HG03378 (cell line): Measurements from ENCODE around the gene EEFSEC.

Source experiments
- ATAC-seq: cut with Tn5 transposase; IDR thresholded peaks from one replicate; pipeline ENCODE4 v1.9.1; 2021; ENCODE audit warnings: mild to moderate bottlenecking, moderate library complexity; ENCODE audit not compliant: unreplicated experiment

EEFSEC gene

GRCh38 chr3:128359846-128360642 lies 206.8 kb downstream of the EEFSEC start:
- no peak for ATAC-seq

- ATAC-seq: no peak
Measured at GRCh38 chr3:128360705-128361271, 207.5 kb downstream of the EEFSEC start.

DNA sequence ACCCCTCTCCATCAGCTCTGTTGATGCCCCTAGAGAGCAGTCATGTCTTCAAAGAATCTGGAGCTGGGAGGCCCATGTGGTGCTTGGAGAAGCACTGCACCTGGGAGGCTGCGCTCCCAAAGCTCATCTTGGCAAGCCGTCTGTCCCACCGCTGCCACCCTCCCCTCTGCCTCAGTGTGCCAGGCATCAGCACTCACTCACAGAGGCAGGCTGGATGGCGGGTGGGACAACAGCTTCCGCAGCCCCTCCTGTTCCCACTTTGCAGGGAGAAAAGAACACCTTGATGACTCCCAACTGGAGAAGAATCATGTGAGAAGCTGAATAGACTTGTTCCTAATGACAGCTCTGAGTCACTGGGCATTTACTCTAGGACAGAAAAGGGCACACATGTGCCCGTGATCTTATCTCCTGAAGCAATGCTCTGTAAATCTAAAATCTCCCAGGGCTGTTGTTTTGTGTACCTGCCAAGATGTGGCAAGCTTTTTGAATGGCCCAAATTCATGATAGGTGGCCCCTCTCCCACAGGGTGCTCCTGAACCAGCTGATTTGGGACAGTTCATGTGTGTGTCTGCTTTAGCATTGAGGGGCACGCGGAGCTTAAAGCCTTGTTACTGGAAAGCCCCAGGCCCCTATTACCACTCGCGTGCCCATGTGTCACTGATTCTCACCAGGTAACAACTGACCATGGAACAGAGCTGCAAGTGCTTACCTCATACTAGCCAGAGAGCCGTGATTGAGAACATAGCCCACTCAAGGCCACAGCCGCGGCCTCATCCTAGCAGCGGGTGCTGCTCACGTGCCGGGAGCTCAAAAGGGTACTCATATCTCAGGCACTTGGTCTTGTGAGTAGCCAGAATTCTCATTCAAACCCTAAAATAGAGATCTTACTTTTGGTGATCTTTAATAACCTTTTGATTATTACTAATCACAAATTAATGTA lies 209.0 kb downstream of the EEFSEC start:
- no peak for ATAC-seq

DNA sequence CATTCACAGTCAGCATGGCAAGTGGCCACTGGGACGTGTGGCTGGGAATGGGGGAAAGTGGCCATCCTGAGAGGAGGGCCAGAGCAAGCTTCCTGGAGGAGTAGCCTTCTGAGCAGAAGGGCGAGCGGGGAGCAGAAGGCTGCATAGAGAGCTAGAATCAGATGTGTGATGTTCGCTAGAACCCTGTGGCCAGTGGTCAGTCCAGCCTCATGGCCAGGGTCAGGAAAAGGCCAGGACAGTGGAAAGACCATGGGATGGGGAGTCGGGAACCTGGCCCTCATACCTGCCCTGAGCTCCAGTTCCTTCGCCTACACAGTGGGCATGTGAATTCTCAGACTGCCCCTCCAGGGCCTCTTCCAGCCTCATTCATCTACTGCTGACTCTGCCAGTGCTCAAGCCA lies 211.0 kb downstream of the EEFSEC start:
- ATAC-seq: no peak

DNA sequence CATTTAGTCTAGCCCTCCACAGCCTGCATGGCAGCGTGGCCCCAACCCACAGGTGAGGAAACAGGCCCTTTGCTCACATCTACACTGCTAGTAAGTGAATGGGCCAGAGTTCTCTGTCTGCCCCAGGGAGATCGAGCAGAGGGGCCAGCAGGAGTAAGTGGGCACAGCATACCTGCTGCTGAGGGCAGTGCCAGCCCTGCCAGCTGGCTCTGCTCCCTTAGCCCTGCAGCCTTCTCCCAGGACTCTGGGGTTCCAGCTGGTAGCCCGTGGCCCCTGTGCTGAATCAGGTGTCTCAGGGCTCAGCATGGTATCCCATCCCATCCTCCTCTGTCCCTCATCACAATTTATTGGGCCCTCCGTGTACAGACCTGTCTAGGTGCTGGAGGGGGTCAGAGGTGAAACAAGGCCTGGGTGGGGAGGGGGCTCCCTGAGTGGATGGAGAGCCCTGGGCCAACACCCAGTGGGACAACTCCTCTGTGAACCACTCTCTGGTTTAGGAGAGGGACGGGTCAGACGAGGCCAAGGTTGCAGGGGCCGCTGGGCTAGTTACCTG lies 211.6 kb downstream of the EEFSEC start:
- ATAC-seq: no peak

- no peak for ATAC-seq
Measured at GRCh38 chr3:128366136-128366535, 212.9 kb downstream of the EEFSEC start.

- ATAC-seq: no peak
Measured at GRCh38 chr3:128366652-128367051, 213.4 kb downstream of the EEFSEC start.

- no peak for ATAC-seq
Measured at GRCh38 chr3:128367221-128367620, 213.9 kb downstream of the EEFSEC start.

GRCh38 chr3:128367761-128368160 lies 214.5 kb downstream of the EEFSEC start:
- no peak for ATAC-seq

- no peak for ATAC-seq
Measured at GRCh38 chr3:128368626-128369025, 215.3 kb downstream of the EEFSEC start.

- no peak for ATAC-seq
Measured at GRCh38 chr3:128369121-128369703, 215.9 kb downstream of the EEFSEC start.

DNA sequence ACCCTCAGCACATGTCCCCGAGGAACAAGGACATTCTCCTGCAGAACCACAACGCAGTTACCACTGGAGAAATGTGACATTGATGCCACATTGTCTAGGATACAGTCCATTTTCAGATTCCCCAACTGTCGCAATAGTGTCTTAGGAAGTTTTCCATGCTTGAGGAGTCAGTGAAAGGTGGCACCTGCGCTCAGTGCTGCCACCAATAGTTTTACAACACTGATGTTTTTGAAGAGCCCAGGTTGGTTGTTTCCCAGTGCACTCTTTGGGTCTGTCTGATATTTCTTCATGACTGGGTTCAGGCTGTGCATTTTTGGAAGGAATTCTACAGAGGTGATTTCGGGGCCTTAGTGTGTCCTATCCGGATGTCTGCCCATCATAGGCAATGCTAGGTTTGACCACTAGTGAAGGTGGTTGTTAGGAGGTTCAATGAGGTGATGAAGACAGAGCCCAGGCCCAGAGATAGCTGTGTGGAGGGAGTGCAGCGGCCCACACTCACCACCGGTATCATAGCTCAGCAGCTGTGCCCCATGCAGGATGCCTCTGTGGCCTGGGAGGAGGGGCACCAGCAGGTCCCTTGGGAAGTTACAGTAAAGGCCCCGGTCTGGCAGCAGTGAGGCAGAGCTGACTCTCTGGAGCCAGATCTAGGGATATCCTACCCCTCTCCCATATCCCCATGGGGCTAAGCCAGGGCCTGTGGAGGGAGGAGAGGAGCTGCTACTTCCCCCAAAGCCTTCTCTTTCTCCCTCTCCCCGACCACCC lies 216.8 kb downstream of the EEFSEC start:
- ATAC-seq: no peak

GRCh38 chr3:128372281-128372680 lies 219.0 kb downstream of the EEFSEC start:
- ATAC-seq: no peak

- ATAC-seq: no peak
Measured at GRCh38 chr3:128372707-128373533, 219.6 kb downstream of the EEFSEC start.

DNA sequence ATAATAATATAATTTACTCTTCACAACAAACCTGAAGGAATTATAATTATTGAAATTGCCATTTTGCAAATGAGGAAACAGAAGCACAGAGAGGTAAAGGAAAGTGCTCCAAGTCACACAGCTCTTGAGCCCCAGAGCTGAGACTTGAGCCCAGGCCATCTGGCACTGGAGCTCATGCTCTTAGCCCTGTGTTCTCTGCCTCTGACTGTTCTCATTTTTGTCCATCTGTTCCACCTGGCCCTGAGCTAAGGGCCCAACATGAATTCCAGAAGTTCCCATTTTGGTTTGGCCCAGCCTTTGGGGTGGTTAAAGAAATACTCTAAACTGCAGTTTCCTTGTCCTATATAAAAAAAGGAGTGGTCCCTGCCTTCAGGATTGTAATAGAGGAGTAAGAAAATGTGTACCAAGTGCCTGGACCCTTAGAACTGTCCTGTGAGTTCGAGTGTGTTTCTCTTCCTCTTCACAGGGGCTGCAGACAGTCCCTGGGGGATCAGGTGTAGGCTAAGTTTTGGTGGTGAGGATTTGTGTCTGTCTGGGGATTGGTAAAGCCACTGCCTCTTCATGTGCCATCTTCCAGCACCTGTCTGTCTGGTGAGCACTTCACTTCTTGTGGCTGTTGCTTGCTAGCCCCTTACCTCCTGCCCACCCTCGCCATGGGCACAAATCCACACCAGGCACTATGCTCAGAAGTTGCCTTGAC lies 221.6 kb downstream of the EEFSEC start:
- ATAC-seq: no peak

GRCh38 chr3:128376516-128376915 lies 223.2 kb downstream of the EEFSEC start:
- no peak for ATAC-seq

DNA sequence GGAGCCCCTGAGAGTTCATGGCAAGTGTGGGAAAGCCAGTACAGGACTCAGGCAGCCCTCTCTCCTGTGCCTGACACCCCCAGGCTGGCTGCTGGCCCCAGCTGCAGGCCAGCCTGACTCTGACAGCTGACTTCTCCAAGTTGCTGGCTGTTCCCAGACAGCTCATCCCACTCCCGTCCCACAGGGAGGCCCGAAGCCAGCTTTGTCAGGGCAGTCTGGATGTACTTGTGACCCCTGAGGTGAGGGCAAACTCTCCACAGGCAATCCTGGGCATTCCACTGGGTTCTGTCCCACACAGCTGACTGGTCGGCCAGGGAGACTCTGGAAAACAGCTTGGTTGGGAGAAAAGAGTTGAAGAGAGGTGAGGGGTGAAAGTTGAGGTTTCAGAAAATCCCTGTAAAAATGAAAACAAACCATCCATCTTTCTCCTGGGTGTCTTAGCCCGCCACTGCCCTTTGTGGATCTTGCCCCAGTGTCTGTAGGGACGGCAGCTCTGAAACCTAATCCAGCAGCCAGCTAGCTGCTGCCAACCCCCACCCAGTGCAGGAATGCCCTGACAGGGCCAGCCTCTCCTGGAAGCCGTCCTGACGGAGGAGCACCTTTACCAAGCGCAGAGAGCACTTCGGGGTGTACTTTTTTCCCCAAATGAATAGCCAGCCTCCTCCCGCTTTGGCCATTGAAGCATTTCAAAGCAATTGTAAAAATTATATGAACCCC lies 225.5 kb downstream of the EEFSEC start:
- ATAC-seq: no peak
